Astrocyte (in vitro differentiated cells and primary cell): Measurements from ENCODE around the gene C12orf42. TPM values are rescaled to one million over a fixed set of nuclear protein-coding genes. Genes with fewer than 3 reads are reported as not detected.

ENCODE experiments used
- DNase-seq: peaks from one replicate; pipeline ENCODE4 v3.0.0-alpha.2; 2010; ENCODE audit warnings: low read depth
- FAIRE-seq: peaks from 2 replicates; lab custom pipeline; 2011; peaks lifted over from hg19 to GRCh38; lab: Jason Lieb, UNC
- H2AFZ ChIP-seq: 2 replicates; pipeline ENCODE4 v1.6.0; 2012; ENCODE audit warnings: low read depth, low read length, inconsistent platforms
- H3K27ac ChIP-seq: 2 replicates; pipeline ENCODE4 v1.5.1; 2011; ENCODE audit warnings: low read depth, low read length, inconsistent platforms
- H3K27me3 ChIP-seq: 2 replicates; pipeline ENCODE4 v1.6.0; 2011; ENCODE audit warnings: low read length, inconsistent platforms; ENCODE audit not compliant: insufficient read depth
- H3K36me3 ChIP-seq: 2 replicates; pipeline ENCODE4 v1.5.1; 2011; ENCODE audit warnings: low read length, inconsistent platforms; ENCODE audit not compliant: insufficient read depth
- H3K4me1 ChIP-seq: 2 replicates; pipeline ENCODE4 v1.5.1; 2011; ENCODE audit warnings: low read length, inconsistent platforms; ENCODE audit not compliant: insufficient read depth
- H3K4me2 ChIP-seq: 2 replicates; pipeline ENCODE4 v1.6.0; 2012; ENCODE audit warnings: low read length, inconsistent platforms
- H3K4me3 ChIP-seq: 2 replicates; pipeline ENCODE4 v1.5.1; 2011; ENCODE audit warnings: low read depth, mild to moderate bottlenecking, low read length, inconsistent platforms; ENCODE audit not compliant: insufficient read depth
- H3K79me2 ChIP-seq: 2 replicates; pipeline ENCODE4 v1.6.0; 2012; ENCODE audit warnings: mild to moderate bottlenecking, low read length, inconsistent platforms; ENCODE audit not compliant: insufficient read depth
- H3K9ac ChIP-seq: 2 replicates; pipeline ENCODE4 v1.6.0; 2012; ENCODE audit warnings: mild to moderate bottlenecking, low read length, inconsistent platforms
- H3K9me3 ChIP-seq: 2 replicates; pipeline ENCODE4 v1.5.1; 2012; ENCODE audit warnings: low read depth, mild to moderate bottlenecking, low read length, inconsistent platforms; ENCODE audit not compliant: insufficient read depth
- H4K20me1 ChIP-seq: 2 replicates; pipeline ENCODE4 v1.6.0; 2012; ENCODE audit warnings: low read length, inconsistent platforms; ENCODE audit not compliant: insufficient read depth
- H3K27ac Mint-ChIP-seq: one replicate; pipeline ENCODE4 v1.8.0; 2021; ENCODE audit warnings: mild to moderate bottlenecking, mixed read lengths; ENCODE audit not compliant: unreplicated experiment
- H3K27me3 Mint-ChIP-seq: one replicate; pipeline ENCODE4 v1.8.0; 2021; ENCODE audit warnings: low read depth, mixed read lengths; ENCODE audit not compliant: unreplicated experiment
- H3K36me3 Mint-ChIP-seq: one replicate; pipeline ENCODE4 v1.8.0; 2021; ENCODE audit warnings: low read depth, mixed read lengths; ENCODE audit not compliant: unreplicated experiment
- H3K4me1 Mint-ChIP-seq: one replicate; pipeline ENCODE4 v1.8.0; 2021; ENCODE audit warnings: low read depth, mixed read lengths; ENCODE audit not compliant: unreplicated experiment
- H3K4me3 Mint-ChIP-seq: one replicate; pipeline ENCODE4 v1.8.0; 2021; ENCODE audit warnings: mild to moderate bottlenecking, moderate library complexity, mixed read lengths; ENCODE audit not compliant: unreplicated experiment
- H3K9me3 Mint-ChIP-seq: one replicate; pipeline ENCODE4 v1.8.0; 2021; ENCODE audit warnings: mild to moderate bottlenecking, mixed read lengths; ENCODE audit not compliant: unreplicated experiment
- CTCF ChIP-seq: IDR thresholded peaks from 2 replicates; pipeline ENCODE4 v1.5.1; 2011; ENCODE audit warnings: low read depth, mild to moderate bottlenecking, inconsistent platforms, low read length, moderate library complexity; ENCODE audit not compliant: insufficient read depth
- EZH2 ChIP-seq: IDR thresholded peaks from 2 replicates; pipeline ENCODE4 v1.6.1; 2012; ENCODE audit warnings: mild to moderate bottlenecking, low read length, inconsistent platforms; ENCODE audit not compliant: insufficient read depth
- total RNA-seq: library from RNA; stranded (reverse); gene quantifications from 2 replicates; pipeline ENCODE4 v1.2.1, GENCODE V29; 2021

The C12orf42 gene
- total RNA-seq, 1 donor from 2014 or later, result not detected

GRCh38 chr12:103313894-103314293, 181.9 kb downstream of the C12orf42 start:
- H4K20me1 ChIP-seq, result no peaks in the 10 kb centered on the region
- H3K27me3 ChIP-seq, result no peaks in the 10 kb centered on the region
- H3K27ac Mint-ChIP-seq, result no peak overlapping the region
- DNase-seq (no peak), FAIRE-seq (no peak)
- H3K79me2 ChIP-seq, result no peaks in the 10 kb centered on the region
- TF ChIP-seq CTCF (no peak), EZH2 (no peak)
- H3K4me3 ChIP-seq, result no peak overlapping the region
- no peaks in the 10 kb centered on the region for H3K36me3 Mint-ChIP-seq
- H3K9me3 Mint-ChIP-seq, result no peaks in the 10 kb centered on the region
- H3K4me2 ChIP-seq, result no peak overlapping the region
- H3K36me3 ChIP-seq, result no peaks in the 10 kb centered on the region
- H3K27me3 Mint-ChIP-seq, result peaks cover 7% of the 10 kb centered on the region
- H3K4me1 ChIP-seq, result no peaks in the 10 kb centered on the region
- no peak overlapping the region for H3K4me3 Mint-ChIP-seq
- H3K9me3 ChIP-seq, result no peaks in the 10 kb centered on the region
- no peak overlapping the region for H3K27ac ChIP-seq
- no peak overlapping the region for H3K9ac ChIP-seq
- H2AFZ ChIP-seq, result no peak overlapping the region
- H3K4me1 Mint-ChIP-seq, result no peaks in the 10 kb centered on the region

DNA sequence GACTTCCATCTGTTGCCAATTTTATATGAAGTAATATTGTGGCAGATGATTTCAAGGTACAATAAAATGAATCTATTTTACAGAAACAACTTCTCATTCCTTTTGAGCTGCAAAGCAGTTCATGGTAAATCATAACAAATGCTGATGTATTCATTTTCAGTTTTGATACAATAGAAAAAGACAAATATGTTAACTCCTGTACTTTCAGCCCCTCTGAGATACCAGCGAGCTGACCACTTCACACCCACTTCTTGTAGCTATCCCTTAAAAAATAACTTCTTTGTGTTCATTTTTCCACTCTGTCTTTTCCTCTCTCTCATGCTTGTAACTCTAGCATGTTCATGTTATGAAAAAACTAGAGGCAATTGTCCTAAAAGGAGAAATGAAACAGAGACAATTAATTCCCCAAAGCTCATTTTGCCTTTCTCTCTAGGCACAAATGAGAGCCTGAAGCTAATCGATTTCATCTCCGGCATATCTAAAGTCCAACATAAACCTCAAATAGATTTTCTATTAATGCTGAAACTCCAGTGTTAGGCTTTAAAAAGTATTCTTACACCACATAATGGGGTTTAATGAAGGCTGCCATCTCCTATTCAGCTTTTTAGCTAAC, 182.9 kb downstream of the C12orf42 start:
- H3K27ac Mint-ChIP-seq, result no peak overlapping the region
- FAIRE-seq, result no peak

More for the DNA sequence above, 182.9 kb downstream of the C12orf42 start:
- H3K4me2 ChIP-seq, result no peak overlapping the region
- no peaks in the 10 kb centered on the region for H4K20me1 ChIP-seq
- no peak overlapping the region for H2AFZ ChIP-seq
- Mint-ChIP-seq H3K36me3 (no peaks in the 10 kb centered on the region), H3K27me3 (peaks cover 7% of the 10 kb centered on the region), H3K4me1 (no peaks in the 10 kb centered on the region), H3K4me3 (no peak overlapping the region), H3K9me3 (no peaks in the 10 kb centered on the region)
- H3K79me2 ChIP-seq, result no peaks in the 10 kb centered on the region
- H3K4me3 ChIP-seq, result no peak overlapping the region
- no peak overlapping the region for H3K9ac ChIP-seq
- no peak for TF ChIP-seq EZH2
- no peak for TF ChIP-seq CTCF
- no peaks in the 10 kb centered on the region for H3K9me3 ChIP-seq
- no peaks in the 10 kb centered on the region for H3K36me3 ChIP-seq
- no peaks in the 10 kb centered on the region for H3K4me1 ChIP-seq
- no peaks in the 10 kb centered on the region for H3K27me3 ChIP-seq
- DNase-seq, result no peak
- no peak overlapping the region for H3K27ac ChIP-seq
